ENCODE results near the gene C16orf89.
"Not testable (repeated sequence)": the region's sequence is repeated elsewhere in the genome, so short reads cannot be mapped to it uniquely, and the experiment has no call there.

C16orf89 gene

GRCh38 chr16:5059386-5060072 lies 6.2 kb downstream of the C16orf89 start:
- DNase-seq = no peak

GRCh38 chr16:5058476-5058875 lies 7.3 kb downstream of the C16orf89 start:
- DNase-seq = no peak

GRCh38 chr16:5056352-5056751 lies 9.4 kb downstream of the C16orf89 start:
- DNase-seq = no peak

- DNase-seq = no peak
Observed at GRCh38 chr16:5054876-5055865, 10.6 kb downstream of the C16orf89 start.

- no peak for DNase-seq
Observed at GRCh38 chr16:5046914-5047313, 18.8 kb downstream of the C16orf89 start.

GRCh38 chr16:5045499-5046115 lies 20.1 kb downstream of the C16orf89 start:
- no peak for DNase-seq

- not testable (repeated sequence) for DNase-seq
Observed at GRCh38 chr16:5044581-5044980, 21.2 kb downstream of the C16orf89 start.

GRCh38 chr16:5044011-5044540 lies 21.7 kb downstream of the C16orf89 start:
- DNase-seq = no peak

GRCh38 chr16:5042574-5043171 lies 23.1 kb downstream of the C16orf89 start:
- no peak for DNase-seq

- no peak for DNase-seq
Observed at GRCh38 chr16:5041600-5042133, 24.1 kb downstream of the C16orf89 start.

GRCh38 chr16:5040451-5040850 lies 25.3 kb downstream of the C16orf89 start:
- DNase-seq = no peak

- DNase-seq = no peak
Observed at GRCh38 chr16:5036228-5037156, 29.3 kb downstream of the C16orf89 start.

GRCh38 chr16:5035909-5036227 lies 29.9 kb downstream of the C16orf89 start:
- DNase-seq = no peak

- no peak for DNase-seq
Observed at GRCh38 chr16:5034167-5034523, 31.6 kb downstream of the C16orf89 start.

GRCh38 chr16:5033256-5034166 lies 32.2 kb downstream of the C16orf89 start, which contains the start of gene NAGPA:
Gene NAGPA (minus strand): TSS chr16:5033935. CDS start chr16:5033914, 21 bp downstream.
- peak; percentile 32 for DNase-seq

GRCh38 chr16:5032748-5033167 lies 33.0 kb downstream of the C16orf89 start:
- no peak for DNase-seq

- no peak for DNase-seq
Observed at GRCh38 chr16:5031601-5032000, 34.2 kb downstream of the C16orf89 start.

GRCh38 chr16:5030251-5030870 lies 35.4 kb downstream of the C16orf89 start:
- DNase-seq = no peak

GRCh38 chr16:5028950-5029475 lies 36.7 kb downstream of the C16orf89 start:
- no peak for DNase-seq
